OCI-LY7 (cell line): ENCODE results near the gene KCNQ4.

ENCODE experiments used
- CTCF ChIP-seq: fragments of 200-600 bp; sonication (generic); conservative IDR thresholded peaks from 2 replicates; pipeline ENCODE4 v1.5.1; 2014; ENCODE audit warnings: mild to moderate bottlenecking, antibody characterized with exemption, low read length, moderate library complexity, mixed read lengths
- EZH2phosphoT487 ChIP-seq: fragments of 200-600 bp; sonication (generic); IDR thresholded peaks from 2 replicates; pipeline ENCODE4 v1.6.1; 2018; ENCODE audit warnings: low read depth, borderline replicate concordance, mild to moderate bottlenecking, mixed run types, antibody characterized with exemption, low read length, moderate library complexity, mixed read lengths

GRCh38 chr1:40781608-40781971 is 2.0 kb upstream of the KCNQ4 start:
- TF ChIP-seq CTCF (no peak), EZH2phosphoT487 (no peak)
